GM04503 (cell line): Measurements from ENCODE around the gene AUTS2.

Source experiments
- DNase-seq: peaks from one replicate; pipeline ENCODE4 v3.0.0-alpha.2; 2012; ENCODE audit warnings: low read depth

The AUTS2 gene

GRCh38 chr7:70387217-70387616 is 788.9 kb downstream of the AUTS2 start:
- DNase-seq, result no peak

- no peak for DNase-seq
These were observed 791.4 kb downstream of the AUTS2 start for GRCh38 chr7:70389531-70390151.

- no peak for DNase-seq
These were observed 792.0 kb downstream of the AUTS2 start for GRCh38 chr7:70390251-70390650.

- DNase-seq, result no peak
These were observed 794.1 kb downstream of the AUTS2 start for GRCh38 chr7:70392256-70392876.

GRCh38 chr7:70392877-70393435 is 794.7 kb downstream of the AUTS2 start:
- DNase-seq, result no peak

- DNase-seq, result no peak
These were observed 795.7 kb downstream of the AUTS2 start for GRCh38 chr7:70393956-70394355.

GRCh38 chr7:70400829-70401380 is 802.6 kb downstream of the AUTS2 start:
- no peak for DNase-seq

GRCh38 chr7:70402069-70402468 is 803.8 kb downstream of the AUTS2 start:
- DNase-seq, result no peak

GRCh38 chr7:70405241-70405640 is 807.0 kb downstream of the AUTS2 start:
- no peak for DNase-seq

GRCh38 chr7:70406186-70406949 is 808.1 kb downstream of the AUTS2 start:
- peak; percentile 27 for DNase-seq

GRCh38 chr7:70406950-70407209 is 808.6 kb downstream of the AUTS2 start:
- DNase-seq, result no peak

GRCh38 chr7:70408477-70408876 is 810.2 kb downstream of the AUTS2 start:
- DNase-seq, result no peak

- DNase-seq, result no peak
These were observed 810.6 kb downstream of the AUTS2 start for GRCh38 chr7:70408891-70409290.

- DNase-seq, result no peak
These were observed 812.0 kb downstream of the AUTS2 start for GRCh38 chr7:70410134-70410750.

GRCh38 chr7:70414368-70414767 is 816.1 kb downstream of the AUTS2 start:
- no peak for DNase-seq

- no peak for DNase-seq
These were observed 817.1 kb downstream of the AUTS2 start for GRCh38 chr7:70415179-70415972.

- no peak for DNase-seq
These were observed 818.2 kb downstream of the AUTS2 start for GRCh38 chr7:70416347-70416985.

- no peak for DNase-seq
These were observed 818.8 kb downstream of the AUTS2 start for GRCh38 chr7:70416986-70417655.

- DNase-seq, result no peak
These were observed 821.5 kb downstream of the AUTS2 start for GRCh38 chr7:70419526-70420380.

GRCh38 chr7:70420381-70420662 is 822.0 kb downstream of the AUTS2 start:
- no peak for DNase-seq
